HG03439 (cell line): ENCODE measurements around the gene SLC7A4.
"Not testable (repeated sequence)": the region's sequence is repeated elsewhere in the genome, so short reads cannot be mapped to it uniquely, and the experiment has no call there.

Experiments
- ATAC-seq: cut with Tn5 transposase; IDR thresholded peaks from one replicate; pipeline ENCODE4 v1.9.1; 2021; ENCODE audit warnings: mild to moderate bottlenecking, moderate library complexity; ENCODE audit not compliant: unreplicated experiment

The SLC7A4 gene

GRCh38 chr22:21043860-21044535 lies 11.6 kb upstream of the SLC7A4 start:
- no peak for ATAC-seq

GRCh38 chr22:21042978-21043859 lies 10.9 kb upstream of the SLC7A4 start:
- no peak for ATAC-seq

GRCh38 chr22:21041937-21042336 lies 9.6 kb upstream of the SLC7A4 start:
- no peak for ATAC-seq

- not testable (repeated sequence) for ATAC-seq
These were observed 6.8 kb upstream of the SLC7A4 start for GRCh38 chr22:21039158-21039557.

GRCh38 chr22:21038405-21038804 lies 6.0 kb upstream of the SLC7A4 start:
- ATAC-seq, result no peak

- ATAC-seq, result no peak
These were observed 2.6 kb upstream of the SLC7A4 start for GRCh38 chr22:21034989-21035388.

GRCh38 chr22:21033895-21034294 lies 1.5 kb upstream of the SLC7A4 start:
- no peak for ATAC-seq

GRCh38 chr22:21032868-21033688 lies 717 bp upstream of the SLC7A4 start:
- ATAC-seq, result no peak

- ATAC-seq, result no peak
These were observed 770 bp downstream of the SLC7A4 start for GRCh38 chr22:21031545-21032036.

- no peak for ATAC-seq
These were observed 1.5 kb downstream of the SLC7A4 start for GRCh38 chr22:21030621-21031544.

- no peak for ATAC-seq
These were observed 2.3 kb downstream of the SLC7A4 start for GRCh38 chr22:21030032-21030431.

GRCh38 chr22:21029486-21030025 lies 2.8 kb downstream of the SLC7A4 start:
- no peak for ATAC-seq

GRCh38 chr22:21028277-21029251 lies 3.8 kb downstream of the SLC7A4 start:
- ATAC-seq, result no peak

GRCh38 chr22:21026783-21027692 lies 5.3 kb downstream of the SLC7A4 start:
- ATAC-seq, result no peak

- ATAC-seq, result no peak
These were observed 6.3 kb downstream of the SLC7A4 start for GRCh38 chr22:21025763-21026755.

GRCh38 chr22:21025266-21025665 lies 7.1 kb downstream of the SLC7A4 start:
- no peak for ATAC-seq
